ENCODE data around the gene PPM1J.

The PPM1J gene

DNA sequence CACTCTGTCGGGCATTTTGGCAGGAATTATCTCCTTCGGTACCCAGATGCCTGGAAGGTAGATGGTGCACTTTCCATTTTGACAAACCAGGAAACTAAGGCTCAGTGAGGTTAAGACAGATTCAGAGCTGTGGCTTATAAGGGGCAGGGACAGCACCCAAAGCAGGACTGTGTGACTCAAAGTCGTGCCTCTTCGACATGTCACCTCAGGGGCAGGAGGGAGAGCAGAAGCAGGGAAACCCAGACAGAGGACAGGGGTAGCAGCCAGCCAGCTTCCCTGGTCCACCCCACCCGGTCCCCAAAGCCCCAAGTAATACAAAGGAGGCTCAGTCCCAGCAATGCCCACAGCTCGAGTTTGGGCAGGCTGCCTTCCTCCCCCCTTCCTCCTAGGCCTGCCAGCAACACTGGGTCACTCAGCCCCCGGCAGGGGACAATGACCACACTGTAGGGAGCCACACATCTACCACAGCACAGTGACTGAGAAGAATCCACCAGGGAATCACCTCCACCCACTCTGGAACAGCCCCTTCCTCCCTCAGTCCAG lies 10.7 kb downstream of the PPM1J start:
- peak; percentile 53 to 60 for DNase-seq

- no peak for DNase-seq
Observed at GRCh38 chr1:112703706-112704105, 11.4 kb downstream of the PPM1J start.

GRCh38 chr1:112702420-112703261 lies 12.5 kb downstream of the PPM1J start:
- DNase-seq: no peak

DNA sequence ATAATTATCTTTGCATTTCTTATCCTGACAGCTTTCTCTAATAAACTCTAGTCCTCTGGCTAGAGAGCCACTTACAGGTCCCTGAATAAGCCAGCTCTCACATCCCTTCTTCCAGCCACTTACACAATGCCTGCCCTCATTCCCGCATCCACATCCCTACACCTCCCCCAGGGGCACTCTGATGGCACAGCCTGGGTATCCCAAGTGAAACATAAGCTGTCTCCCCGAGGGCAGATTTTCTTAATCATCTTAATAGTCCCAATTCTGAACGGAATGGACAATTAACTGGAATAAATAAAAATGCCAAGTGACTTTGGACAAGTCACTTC lies 13.1 kb downstream of the PPM1J start:
- DNase-seq: no peak

DNA sequence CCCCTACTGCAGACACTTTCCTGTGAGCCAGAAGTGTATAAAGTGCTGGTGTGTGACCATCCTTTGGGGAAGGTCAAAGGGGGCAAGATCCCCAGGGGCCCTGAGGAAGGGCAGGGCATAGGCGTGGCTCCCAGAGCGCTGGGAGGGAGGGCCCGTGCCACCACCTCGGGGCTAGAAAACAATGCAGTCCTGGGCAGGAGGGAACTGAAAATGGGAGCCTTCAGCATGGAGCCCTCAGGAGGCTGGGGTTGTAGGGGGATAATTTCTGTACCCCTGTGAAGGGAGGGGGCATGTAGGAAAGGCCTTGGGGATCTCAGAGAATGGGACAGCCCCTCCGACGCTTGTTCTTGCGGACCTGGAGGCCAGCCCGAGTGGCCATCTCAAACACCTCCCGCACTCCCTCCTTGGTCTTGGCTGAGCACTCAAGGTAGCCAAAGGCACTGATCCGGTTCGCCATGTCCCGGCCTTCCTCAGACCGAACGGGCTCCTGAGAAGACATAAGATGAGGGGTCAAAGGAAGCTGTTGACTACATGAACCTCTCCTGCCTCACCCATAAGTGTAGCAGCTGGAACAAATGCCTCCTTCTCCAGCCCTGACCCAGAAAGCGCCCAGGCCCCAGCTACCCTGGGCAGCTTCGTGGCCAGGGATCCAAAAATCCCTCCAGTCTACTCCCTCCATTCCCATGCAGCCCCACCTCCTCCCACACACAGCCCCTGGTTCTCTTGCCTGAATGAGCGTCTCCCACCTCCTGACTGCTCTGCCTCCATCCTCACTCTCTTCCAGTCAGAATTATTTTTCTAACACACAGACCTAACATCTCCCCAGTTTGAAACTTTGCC lies 13.7 kb downstream of the PPM1J start:
- no peak for DNase-seq

DNA sequence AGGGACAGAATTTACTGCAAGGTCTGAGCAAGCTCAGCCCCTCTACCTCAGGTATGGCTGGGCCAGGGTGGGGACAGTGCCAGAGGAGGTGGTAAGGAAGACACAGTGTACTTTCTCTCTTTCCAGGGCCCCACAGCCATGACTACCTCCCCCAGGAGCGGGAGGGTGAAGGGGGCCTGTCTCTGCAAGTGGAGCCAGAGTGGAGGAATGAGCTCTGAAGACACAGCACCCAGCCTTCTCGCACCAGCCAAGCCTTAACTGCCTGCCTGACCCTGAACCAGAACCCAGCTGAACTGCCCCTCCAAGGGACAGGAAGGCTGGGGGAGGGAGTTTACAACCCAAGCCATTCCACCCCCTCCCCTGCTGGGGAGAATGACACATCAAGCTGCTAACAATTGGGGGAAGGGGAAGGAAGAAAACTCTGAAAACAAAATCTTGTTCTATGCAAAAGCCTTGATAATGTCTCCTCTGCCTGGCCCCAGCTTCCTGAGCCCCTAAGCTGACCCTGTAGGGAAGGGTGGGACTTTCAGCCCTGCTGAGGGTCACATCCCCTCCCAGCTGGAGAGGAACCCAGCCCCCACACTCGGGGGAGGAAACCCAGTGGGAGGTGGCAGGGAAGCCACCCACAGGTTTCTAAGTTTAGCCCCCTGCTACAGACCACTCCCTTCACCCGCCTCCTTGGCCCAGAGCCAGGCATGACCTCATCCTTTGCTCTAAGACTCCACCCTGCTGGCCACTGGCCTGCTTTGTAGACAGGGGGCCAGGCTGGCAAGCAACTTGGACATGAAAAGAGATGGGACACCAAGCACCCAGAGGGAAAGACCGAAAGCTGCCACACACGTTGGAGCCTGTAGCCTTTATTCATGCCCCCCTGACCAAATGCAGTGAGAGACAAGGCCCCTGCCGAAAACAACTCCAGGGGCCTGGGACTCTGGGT lies 14.6 kb downstream of the PPM1J start:
- DNase-seq: peak; percentile 72 to 79

DNA sequence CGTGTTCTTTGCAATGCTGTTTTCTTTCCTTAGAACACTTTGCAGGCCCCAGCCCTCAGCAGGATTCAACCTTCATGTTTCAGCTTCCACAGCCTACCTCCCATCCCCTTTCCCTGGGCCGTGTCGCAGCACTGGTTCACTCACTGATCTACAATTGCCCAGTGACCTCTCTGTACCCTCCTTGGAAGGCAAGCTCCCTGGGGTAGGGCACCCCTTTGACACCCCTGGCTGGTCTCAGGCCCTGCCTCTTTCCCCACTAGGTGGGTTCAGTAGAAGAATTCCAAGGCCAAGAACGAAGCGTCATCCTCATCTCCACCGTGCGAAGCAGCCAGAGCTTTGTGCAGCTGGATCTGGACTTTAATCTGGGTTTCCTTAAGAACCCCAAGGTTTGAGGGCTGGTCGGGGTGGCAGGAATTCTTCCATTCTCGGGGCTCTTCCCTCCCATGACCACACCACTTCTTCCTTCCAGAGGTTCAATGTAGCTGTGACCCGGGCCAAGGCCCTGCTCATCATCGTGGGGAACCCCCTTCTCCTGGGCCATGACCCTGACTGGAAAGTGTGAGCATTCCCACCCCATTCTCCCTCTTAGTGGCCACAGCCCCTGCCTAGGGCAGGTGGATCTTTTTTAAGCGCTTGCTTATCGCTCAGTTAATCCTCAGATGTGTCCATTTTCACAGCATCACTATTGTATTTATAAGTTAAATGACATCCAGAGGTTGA lies 15.5 kb downstream of the PPM1J start:
- DNase-seq: no peak

DNA sequence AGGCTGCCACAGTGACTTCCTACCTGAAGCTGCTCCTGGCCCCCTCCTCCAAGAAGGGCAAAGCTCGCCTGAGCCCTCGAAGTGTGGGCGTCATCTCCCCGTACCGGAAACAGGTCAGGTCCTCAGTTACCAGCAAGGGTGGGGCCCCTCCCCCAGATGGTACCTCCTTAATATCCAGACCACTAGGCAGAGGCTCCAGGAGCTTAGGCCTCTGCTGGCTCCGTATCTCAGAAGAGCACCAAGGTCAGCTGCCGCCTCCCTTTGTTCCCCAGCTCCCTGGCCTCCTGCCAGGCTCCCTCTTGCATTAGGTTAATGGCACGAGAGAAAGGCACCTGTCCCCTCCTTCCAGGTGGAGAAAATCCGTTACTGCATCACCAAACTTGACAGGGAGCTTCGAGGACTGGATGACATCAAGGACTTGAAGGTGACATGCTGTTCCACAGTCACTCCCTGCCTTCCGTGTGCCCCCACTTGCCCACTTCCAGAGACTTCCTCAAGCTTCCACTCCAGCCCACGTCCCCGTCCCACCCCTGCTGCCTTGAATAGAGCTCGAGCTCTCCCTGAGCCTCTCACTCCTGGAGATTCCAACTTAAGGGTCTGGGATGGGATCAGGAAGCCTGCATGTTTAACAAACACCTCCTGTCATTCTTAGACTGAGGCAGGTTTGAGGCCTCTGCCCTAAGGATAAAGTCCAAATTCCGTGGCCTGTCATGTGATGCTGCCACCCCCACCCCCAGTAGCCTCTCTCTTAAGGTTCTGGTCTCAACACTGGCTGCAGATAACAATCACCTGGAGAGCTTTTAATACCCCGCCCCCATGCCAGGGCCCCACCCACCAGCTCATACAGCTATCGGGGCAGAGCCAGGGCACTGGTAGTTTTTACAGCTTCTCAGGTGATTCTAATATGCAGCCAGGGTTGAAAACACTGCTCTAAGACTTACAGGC lies 16.5 kb downstream of the PPM1J start:
- DNase-seq: no peak

DNA sequence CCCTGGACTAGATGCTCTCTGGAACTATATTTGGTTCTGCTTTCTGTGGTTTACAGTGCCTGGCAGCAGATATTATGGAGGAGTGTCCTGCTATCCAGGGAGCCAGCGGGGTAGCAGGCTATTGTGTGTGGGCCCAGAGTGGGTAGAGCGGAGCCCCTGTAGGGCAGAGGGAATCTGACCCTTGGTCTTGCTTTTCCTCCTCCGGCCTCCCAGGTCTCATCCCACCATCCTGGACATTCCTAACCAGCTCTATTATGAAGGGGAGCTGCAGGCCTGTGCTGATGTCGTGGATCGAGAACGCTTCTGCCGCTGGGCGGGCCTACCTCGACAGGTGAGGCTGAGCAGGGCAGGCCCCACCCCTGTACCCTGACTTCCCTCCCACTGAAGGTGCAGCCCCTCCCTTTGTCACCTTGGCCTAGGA lies 17.3 kb downstream of the PPM1J start:
- no peak for DNase-seq

DNA sequence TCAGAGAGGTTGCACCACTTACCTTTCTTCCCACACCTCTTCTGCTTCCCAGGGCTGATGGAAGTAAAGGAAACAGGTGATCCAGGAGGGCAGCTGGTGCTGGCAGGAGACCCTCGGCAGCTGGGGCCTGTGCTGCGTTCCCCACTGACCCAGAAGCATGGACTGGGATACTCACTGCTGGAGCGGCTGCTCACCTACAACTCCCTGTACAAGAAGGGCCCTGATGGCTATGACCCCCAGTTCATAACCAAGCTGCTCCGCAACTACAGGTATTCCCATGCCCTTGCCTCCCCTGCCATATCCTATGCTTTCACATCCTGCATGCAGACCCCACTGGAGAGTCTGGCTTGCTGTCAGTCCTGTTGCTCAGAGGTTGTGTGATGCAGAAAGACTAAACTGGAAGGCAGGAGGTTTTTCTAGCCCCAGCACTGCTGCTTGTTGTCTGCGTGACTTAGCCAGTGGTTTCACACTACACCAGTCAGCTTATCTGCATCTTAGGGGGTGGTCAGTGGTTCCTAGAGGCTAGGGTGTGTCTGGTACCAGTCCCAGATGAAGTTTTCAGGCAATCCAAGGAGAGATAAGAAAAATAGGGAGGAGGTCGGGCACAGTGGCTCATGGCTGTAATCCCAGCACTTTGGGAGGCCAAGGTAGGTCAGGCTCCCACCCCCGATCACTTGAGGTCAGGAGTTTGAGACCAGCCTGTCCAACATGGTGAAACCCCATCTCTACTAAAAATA lies 18.4 kb downstream of the PPM1J start:
- DNase-seq: no peak

DNA sequence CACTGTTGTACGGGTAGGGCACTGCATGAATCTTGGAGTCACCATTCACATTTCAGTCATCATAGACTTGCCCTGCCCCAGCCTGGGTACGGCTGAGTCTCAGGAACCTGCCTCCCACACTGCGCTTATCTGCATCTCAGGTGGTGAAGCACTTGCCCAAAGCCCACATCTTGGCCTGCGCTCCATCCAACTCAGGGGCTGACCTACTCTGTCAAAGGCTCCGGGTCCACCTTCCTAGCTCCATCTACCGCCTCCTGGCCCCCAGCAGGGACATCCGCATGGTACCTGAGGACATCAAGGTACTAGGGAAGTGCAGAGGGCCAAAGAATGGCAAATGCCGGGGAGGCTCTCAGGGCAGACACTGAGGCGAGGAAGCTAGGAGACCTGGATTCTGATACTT lies 19.9 kb downstream of the PPM1J start:
- no peak for DNase-seq

- no peak for DNase-seq
Observed at GRCh38 chr1:112694363-112694929, 20.7 kb downstream of the PPM1J start.

- no peak for DNase-seq
Observed at GRCh38 chr1:112693821-112694220, 21.3 kb downstream of the PPM1J start.

DNA sequence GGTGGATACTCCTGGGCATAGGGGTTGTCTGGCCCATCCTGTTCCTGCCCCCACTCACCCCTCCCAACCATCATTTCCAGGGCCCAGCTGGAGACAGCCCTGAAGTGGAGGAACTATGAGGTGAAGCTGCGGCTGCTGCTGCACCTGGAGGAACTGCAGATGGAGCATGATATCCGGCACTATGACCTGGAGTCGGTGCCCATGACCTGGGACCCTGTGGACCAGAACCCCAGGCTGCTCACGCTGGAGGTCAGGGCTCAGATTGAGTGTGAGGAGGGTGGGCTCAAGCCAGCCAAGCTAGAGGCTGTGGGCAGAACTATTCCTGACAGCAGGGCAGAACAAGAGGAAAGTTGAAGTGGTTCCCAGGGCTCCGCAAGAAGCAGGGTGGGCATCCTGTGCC lies 22.5 kb downstream of the PPM1J start:
- no peak for DNase-seq

DNA sequence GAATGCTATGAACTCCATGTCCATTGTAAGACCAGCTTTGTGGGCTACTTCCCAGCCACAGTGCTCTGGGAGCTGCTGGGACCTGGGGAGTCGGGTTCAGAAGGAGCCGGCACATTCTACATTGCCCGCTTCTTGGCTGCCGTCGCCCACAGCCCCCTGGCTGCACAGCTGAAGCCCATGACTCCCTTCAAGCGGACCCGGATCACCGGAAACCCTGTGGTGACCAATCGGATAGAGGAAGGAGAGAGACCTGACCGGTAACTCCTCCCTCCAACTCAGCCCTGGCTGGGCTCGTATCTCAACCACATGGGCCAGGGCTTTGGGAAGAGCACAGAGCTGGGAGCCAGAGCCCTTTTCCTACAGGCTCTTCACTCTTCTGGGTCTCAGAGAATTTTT lies 25.3 kb downstream of the PPM1J start:
- DNase-seq: no peak

DNA sequence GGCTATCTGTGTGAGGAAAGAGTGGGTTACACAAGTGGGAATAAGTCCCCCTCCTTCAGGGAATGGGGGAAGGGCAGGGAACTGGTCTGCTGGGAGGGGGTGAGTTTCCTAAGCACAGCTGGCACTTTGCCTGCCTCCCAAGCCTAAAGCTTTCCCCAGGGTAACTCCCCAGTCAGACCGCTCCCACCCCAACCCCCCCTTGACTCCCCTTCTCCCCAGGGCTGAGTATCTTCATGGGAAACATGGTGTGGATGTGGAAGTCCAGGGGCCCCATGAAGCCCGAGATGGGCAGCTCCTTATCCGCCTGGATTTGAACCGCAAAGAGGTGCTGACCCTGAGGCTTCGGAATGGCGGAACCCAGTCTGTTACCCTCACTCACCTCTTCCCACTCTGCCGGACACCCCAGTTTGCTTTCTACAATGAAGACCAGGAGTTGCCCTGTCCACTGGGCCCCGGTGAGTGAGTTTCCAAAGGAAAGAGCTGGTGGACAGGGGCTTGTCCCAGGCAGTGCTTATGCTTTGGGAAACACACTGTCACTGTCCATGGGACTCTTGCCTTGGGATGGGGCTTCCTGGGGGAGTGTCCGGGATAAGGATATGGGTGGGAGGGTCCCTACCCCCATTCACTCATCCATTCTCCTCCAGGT lies 25.8 kb downstream of the PPM1J start:
- DNase-seq: no peak

- DNase-seq: no peak
Observed at GRCh38 chr1:112688781-112689193, 26.3 kb downstream of the PPM1J start.

DNA sequence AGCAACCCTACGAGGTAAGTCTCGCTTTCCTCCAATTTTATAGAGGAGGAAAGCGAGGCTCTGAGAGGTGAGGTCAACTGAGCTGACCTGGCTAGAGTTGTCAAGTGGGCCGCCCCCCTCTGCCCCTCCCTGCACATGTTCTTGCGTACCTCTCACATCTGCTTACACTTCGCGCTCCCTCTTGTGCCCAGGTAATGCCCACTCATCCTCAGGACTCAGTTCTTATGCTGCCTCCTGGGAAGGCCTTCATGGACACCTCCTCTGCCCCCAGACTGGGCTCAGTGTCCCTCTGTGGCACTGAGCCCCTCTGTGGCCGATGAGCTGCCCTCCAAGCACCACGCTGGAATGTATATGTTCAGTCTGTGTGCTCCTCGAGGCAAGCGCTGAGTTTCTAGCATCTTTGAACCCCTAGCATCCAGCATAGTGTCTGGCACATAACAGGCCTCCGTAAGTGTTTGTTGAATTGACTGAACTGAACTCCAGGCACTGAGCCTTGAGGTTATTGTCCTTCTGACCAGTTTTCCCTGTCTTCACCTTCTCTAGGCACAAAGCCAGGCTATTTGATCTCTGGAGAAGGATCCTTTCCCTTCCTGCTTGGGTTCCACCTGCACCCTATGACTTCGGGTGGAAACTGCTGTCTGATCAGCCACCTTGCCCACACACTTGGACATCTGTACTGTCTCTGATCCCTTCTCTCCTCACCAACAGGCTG lies 27.2 kb downstream of the PPM1J start:
- no peak for DNase-seq

GRCh38 chr1:112687361-112687760 lies 27.8 kb downstream of the PPM1J start:
- no peak for DNase-seq

Measured in activated CD4-positive, alpha-beta T cell treated with anti-CD3 and anti-CD28 coated beads, Interleukin-2, amount 50 U/mL, for 48 hours (primary cell).